Measurements from ENCODE around the gene PRIMPOL. TPM values are rescaled to one million over a fixed set of nuclear protein-coding genes. Genes with fewer than 3 reads are reported as not detected.

Gene PRIMPOL
- total RNA-seq, 2 donors from 2014 or later, result 23.6 to 35.7 TPM

DNA sequence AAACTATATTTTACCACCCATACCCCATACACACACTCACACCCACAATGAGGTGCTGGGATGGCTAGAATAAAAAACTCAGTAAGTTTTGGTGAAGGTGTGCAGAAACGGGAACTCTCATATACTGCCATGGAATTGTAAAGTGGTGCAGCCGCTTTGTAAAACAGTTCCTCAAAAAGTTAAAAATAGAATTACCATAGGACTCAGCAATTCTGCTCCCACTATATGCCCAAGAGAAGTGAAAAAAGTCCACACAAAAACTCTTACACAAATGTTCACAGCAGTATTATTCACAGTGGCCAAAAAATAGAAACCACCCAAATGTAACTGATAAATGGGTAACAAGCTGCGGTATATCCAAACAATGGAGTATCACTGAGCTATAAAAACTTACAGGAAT, 77.9 kb downstream of the PRIMPOL start:
- ATAC-seq (ENCODE audit: insufficient number of reproducible peaks, low FRiP score, low read depth), result no peak

DNA sequence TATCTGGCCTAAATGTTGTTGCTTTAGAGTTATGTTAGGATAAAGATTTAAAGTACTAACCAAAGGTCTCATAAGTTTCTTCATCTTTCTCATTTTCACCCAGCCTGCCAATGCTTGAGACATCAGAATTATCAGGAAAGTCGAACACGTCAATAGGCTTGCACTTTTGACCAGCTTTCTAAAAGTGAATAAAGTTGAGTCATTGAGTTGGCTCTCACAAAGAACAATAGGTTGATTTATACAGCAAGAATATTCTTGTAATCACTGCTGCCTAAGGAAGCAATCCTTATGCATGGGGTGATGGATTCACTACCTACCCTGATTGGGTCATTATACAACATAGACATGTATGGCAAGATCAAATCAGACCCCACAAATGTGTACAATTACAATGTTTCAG, 79.3 kb downstream of the PRIMPOL start:
- no peak for ATAC-seq (ENCODE audit: insufficient number of reproducible peaks, low FRiP score, low read depth)

More for the DNA sequence above, 77.9 kb downstream of the PRIMPOL start:
- Histone ChIP-seq H3K4me1 (ENCODE audit: control insufficient read depth in 1 of 2, low read depth in 2 of 2) (no peaks in the 10 kb centered on the region), H3K4me3 (no peak overlapping the region), H3K36me3 (no peaks in the 10 kb centered on the region), H3K27ac (no peak overlapping the region), H3K27me3 (replicated peaks; ENCODE audit: insufficient read depth) (no peaks in the 10 kb centered on the region), H3K9me3 (no peaks in the 10 kb centered on the region)
- DNase-seq (ENCODE audit: low spot score), result no peak
- TF ChIP-seq, protein P1, sequence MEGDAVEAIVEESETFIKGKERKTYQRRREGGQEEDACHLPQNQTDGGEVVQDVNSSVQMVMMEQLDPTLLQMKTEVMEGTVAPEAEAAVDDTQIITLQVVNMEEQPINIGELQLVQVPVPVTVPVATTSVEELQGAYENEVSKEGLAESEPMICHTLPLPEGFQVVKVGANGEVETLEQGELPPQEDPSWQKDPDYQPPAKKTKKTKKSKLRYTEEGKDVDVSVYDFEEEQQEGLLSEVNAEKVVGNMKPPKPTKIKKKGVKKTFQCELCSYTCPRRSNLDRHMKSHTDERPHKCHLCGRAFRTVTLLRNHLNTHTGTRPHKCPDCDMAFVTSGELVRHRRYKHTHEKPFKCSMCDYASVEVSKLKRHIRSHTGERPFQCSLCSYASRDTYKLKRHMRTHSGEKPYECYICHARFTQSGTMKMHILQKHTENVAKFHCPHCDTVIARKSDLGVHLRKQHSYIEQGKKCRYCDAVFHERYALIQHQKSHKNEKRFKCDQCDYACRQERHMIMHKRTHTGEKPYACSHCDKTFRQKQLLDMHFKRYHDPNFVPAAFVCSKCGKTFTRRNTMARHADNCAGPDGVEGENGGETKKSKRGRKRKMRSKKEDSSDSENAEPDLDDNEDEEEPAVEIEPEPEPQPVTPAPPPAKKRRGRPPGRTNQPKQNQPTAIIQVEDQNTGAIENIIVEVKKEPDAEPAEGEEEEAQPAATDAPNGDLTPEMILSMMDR (IDR thresholded peaks at IDR 0.05), result no peak

DNA sequence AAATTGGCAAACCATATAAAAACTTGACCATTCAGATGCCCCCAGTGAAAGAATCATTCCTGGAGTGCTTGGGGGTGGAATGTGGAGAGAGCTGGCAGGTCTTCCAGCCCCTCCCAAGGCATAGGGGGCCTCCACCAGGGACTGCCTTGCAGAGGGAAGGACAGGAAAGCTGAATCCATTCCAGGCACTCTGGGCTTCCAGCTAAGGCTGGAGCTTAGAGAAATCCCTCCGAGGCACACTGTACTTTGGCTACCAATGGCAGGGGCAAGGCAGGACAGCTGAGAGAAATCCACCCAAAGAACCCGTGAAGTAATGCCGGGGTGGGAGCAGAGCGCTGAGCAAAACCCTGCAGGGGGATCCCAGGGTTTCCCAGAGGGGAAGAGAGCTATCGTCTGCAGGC, 80.4 kb downstream of the PRIMPOL start:
- DNase-seq (ENCODE audit: low spot score) (no peak), ATAC-seq (ENCODE audit: insufficient number of reproducible peaks, low FRiP score, low read depth) (no peak)
- Histone ChIP-seq H3K27ac (no peak overlapping the region), H3K36me3 (no peaks in the 10 kb centered on the region), H3K27me3 (replicated peaks; ENCODE audit: insufficient read depth) (no peaks in the 10 kb centered on the region), H3K4me3 (no peak overlapping the region), H3K4me1 (ENCODE audit: control insufficient read depth in 1 of 2, low read depth in 2 of 2) (peaks cover 3 to 12% of the 10 kb centered on the region in 2 donors), H3K9me3 (no peaks in the 10 kb centered on the region)
- TF ChIP-seq, protein P1 (IDR thresholded peaks at IDR 0.05), result no peak

More for the DNA sequence above, 79.3 kb downstream of the PRIMPOL start:
- TF ChIP-seq, protein P1 (IDR thresholded peaks at IDR 0.05), result no peak
- H3K4me3 ChIP-seq, result no peak overlapping the region
- no peaks in the 10 kb centered on the region for H3K36me3 ChIP-seq
- H3K9me3 ChIP-seq, result no peaks in the 10 kb centered on the region
- H3K27ac ChIP-seq, result no peak overlapping the region
- H3K27me3 ChIP-seq (replicated peaks; ENCODE audit: insufficient read depth), result no peaks in the 10 kb centered on the region
- DNase-seq (ENCODE audit: low spot score), result no peak
- H3K4me1 ChIP-seq (ENCODE audit: control insufficient read depth in 1 of 2, low read depth in 2 of 2), result peaks cover 3 to 12% of the 10 kb centered on the region in 2 donors

DNA sequence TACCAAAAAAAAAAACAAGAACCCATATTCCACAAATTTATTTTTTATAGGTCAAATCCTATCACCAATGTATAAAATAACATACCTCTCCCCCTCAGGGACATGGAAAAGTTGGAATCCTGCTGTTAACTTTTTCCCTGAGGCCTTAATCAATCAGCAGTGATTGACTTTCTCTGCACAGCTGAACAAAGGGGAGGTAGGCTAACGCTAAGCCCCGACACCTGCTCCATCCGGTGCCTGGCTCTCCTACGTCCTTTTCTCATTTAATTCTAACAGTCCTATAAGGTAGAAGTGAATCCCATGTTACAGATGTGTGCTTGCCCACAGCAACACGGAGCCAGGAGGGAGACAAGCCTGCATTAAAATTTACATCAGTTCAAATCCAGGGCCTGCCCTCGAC, 81.5 kb downstream of the PRIMPOL start:
- H3K4me1 ChIP-seq (ENCODE audit: control insufficient read depth in 1 of 2, low read depth in 2 of 2), result peaks cover 3 to 12% of the 10 kb centered on the region in 2 donors
- ATAC-seq (ENCODE audit: insufficient number of reproducible peaks, low FRiP score, low read depth) (no peak), DNase-seq (ENCODE audit: low spot score) (no peak)
- no peaks in the 10 kb centered on the region for H3K36me3 ChIP-seq
- TF ChIP-seq, protein P1 (IDR thresholded peaks at IDR 0.05), result no peak
- no peak overlapping the region for H3K27ac ChIP-seq
- no peak overlapping the region for H3K4me3 ChIP-seq
- H3K27me3 ChIP-seq (replicated peaks; ENCODE audit: insufficient read depth), result no peaks in the 10 kb centered on the region
- H3K9me3 ChIP-seq, result no peaks in the 10 kb centered on the region

DNA sequence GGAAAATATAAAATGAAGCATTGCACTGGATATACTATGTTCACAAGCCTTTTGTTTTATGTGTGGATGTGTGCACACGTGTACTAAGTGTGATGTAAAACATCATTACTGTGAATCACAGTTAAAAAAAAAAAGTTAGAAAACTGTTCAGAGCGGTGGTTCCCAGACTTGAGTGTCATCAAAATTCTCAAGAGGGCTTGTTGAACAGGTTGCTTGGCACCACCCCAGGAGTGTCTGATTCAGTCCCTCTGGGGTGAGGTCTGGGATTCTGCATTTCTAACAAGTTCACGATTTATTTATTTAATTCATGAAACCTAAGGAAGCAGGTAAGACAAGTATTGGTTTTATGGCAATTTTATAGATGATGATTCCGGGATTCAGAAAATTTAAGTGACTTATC, 82.6 kb downstream of the PRIMPOL start:
- Histone ChIP-seq H3K9me3 (no peaks in the 10 kb centered on the region), H3K4me3 (no peak overlapping the region), H3K27me3 (replicated peaks; ENCODE audit: insufficient read depth) (no peaks in the 10 kb centered on the region), H3K4me1 (ENCODE audit: control insufficient read depth in 1 of 2, low read depth in 2 of 2) (peaks cover 3 to 12% of the 10 kb centered on the region in 2 donors), H3K27ac (no peak overlapping the region), H3K36me3 (no peaks in the 10 kb centered on the region)
- ATAC-seq (ENCODE audit: insufficient number of reproducible peaks, low FRiP score, low read depth), result no peak
- DNase-seq (ENCODE audit: low spot score), result no peak
- TF ChIP-seq, protein P1 (IDR thresholded peaks at IDR 0.05), result no peak

All from thoracic aorta (tissue), 2 donors.